Smooth muscle cell (in vitro differentiated cells): ENCODE results near the gene UBN1. TPM values are rescaled to one million over a fixed set of nuclear protein-coding genes. Genes with fewer than 3 reads are reported as not detected.

Experiments
- DNase-seq: peaks from one replicate; lab custom pipeline; 2025; ENCODE audit not compliant: unreplicated experiment; lab: John Stamatoyannopoulos, UW
- H2AFZ ChIP-seq: fragments of 200-600 bp; sonication (generic); 2 replicates; pipeline ENCODE4 v1.6.0; 2016; ENCODE audit warnings: antibody characterized with exemption, low read depth, mild to moderate bottlenecking
- H3F3A ChIP-seq: fragments of 200-600 bp; sonication (generic); 2 replicates; pipeline ENCODE4 v1.6.0; 2017; ENCODE audit warnings: antibody characterized with exemption, low read depth
- H3K27ac ChIP-seq: fragments of 200-600 bp; sonication (generic); 2 replicates; pipeline ENCODE4 v1.5.1; 2016; ENCODE audit warnings: low read depth, mild to moderate bottlenecking
- H3K27me3 ChIP-seq: fragments of 200-600 bp; sonication (generic); 2 replicates; pipeline ENCODE4 v1.6.1; 2016; ENCODE audit warnings: low read depth, mild to moderate bottlenecking
- H3K36me3 ChIP-seq: fragments of 200-600 bp; sonication (generic); 2 replicates; pipeline ENCODE4 v1.5.1; 2016; ENCODE audit warnings: low read depth
- H3K4me1 ChIP-seq: fragments of 200-600 bp; sonication (generic); 2 replicates; pipeline ENCODE4 v1.5.1; 2016; ENCODE audit warnings: low read depth
- H3K4me2 ChIP-seq: fragments of 200-600 bp; sonication (generic); 2 replicates; pipeline ENCODE4 v1.6.0; 2016; ENCODE audit warnings: mild to moderate bottlenecking
- H3K4me3 ChIP-seq: fragments of 200-600 bp; sonication (generic); 2 replicates; pipeline ENCODE4 v1.5.1; 2016; ENCODE audit warnings: mild to moderate bottlenecking
- H3K79me2 ChIP-seq: fragments of 200-600 bp; sonication (generic); 2 replicates; pipeline ENCODE4 v1.6.0; 2016; ENCODE audit warnings: low read depth, mild to moderate bottlenecking
- H3K9ac ChIP-seq: fragments of 200-600 bp; sonication (generic); 2 replicates; pipeline ENCODE4 v1.6.0; 2016; ENCODE audit warnings: low read depth
- H3K9me3 ChIP-seq: fragments of 200-600 bp; sonication (generic); replicated peaks from 2 replicates; pipeline ENCODE4 v1.5.1; 2016; ENCODE audit warnings: low read depth
- H4K20me1 ChIP-seq: fragments of 200-600 bp; sonication (generic); 2 replicates; pipeline ENCODE4 v1.6.0; 2016; ENCODE audit warnings: low read depth
- WGBS: methylation state at CpG from one replicate; pipeline ENCODE4 v1.1.7; 2016; ENCODE audit warnings: low lambda C conversion rate; 5-methylcytosine and 5-hydroxymethylcytosine counted together
- polyA plus RNA-seq: library from polyadenylated mRNA; unstranded; fragments of >200 nt; fragmentation: Nextera tagmentation; extraction: Ambion mirVana; gene quantifications from 2 replicates; pipeline ENCODE4 v1.2.1, GENCODE V29; 2016
- total RNA-seq: library from RNA; depleted of rRNA; stranded (reverse); fragments of >200 nt; gene quantifications from 2 replicates; pipeline ENCODE4 v1.2.3, GENCODE V29; 2014
- TF ChIP-seq, protein P1 (sequence below): fragments of 200-600 bp; sonication (generic); IDR thresholded peaks from 2 replicates; pipeline ENCODE4 v1.5.1; 2017; ENCODE audit warnings: borderline replicate concordance, mild to moderate bottlenecking, antibody characterized with exemption; ENCODE audit not compliant: insufficient read depth, poor library complexity, severe bottlenecking

The UBN1 gene
- total and polyA plus RNA-seq, 2 experiments from 2014 or later = 16.2 to 29.7 TPM

DNA sequence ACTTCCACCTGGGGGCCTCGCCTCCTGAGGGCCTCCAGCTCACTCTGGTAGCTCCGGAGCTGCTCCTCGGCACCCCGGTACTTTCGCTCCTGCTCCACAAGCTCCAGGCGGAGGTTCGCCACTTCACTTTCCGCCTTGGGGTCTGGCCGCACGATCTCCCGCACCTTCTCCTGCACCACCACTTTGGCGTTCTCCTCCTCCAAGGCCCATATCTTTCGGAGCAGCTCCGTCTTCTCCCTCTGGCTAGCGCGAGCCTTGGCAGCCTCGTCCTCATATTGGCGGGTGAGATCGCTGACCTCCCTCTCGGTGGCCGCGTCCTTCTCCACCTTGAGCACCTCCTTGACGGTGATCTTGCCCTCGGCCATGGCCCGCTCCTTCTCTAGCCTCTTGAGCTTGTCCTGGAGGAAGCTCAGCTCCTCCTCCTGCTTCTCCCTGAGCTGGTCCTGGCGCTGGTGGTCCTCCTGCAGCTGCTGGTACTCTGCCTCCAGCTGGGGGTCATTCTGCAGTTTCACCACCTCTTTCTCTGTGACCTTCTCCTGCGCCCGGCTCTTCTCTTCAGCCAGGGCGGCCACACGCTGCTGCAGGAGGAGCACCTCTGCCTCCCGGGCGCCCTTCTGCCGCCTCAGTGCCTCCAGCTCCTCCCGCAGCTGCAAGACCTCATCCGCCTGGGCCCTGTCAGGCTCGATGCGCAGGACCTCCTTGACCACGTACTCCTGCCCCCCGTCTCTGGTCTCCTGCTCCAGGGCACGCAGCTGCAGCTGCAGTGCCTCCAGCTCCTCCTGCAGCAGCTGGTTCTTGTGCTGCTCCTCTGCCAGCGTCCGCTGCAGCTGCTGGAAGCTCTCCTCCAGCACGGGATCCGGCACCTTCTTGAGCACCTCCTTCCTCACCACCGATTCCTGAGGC is 37.9 kb downstream of the UBN1 start:
- H3K9me3 ChIP-seq = no peaks in the 10 kb centered on the region
- TF ChIP-seq, protein P1, sequence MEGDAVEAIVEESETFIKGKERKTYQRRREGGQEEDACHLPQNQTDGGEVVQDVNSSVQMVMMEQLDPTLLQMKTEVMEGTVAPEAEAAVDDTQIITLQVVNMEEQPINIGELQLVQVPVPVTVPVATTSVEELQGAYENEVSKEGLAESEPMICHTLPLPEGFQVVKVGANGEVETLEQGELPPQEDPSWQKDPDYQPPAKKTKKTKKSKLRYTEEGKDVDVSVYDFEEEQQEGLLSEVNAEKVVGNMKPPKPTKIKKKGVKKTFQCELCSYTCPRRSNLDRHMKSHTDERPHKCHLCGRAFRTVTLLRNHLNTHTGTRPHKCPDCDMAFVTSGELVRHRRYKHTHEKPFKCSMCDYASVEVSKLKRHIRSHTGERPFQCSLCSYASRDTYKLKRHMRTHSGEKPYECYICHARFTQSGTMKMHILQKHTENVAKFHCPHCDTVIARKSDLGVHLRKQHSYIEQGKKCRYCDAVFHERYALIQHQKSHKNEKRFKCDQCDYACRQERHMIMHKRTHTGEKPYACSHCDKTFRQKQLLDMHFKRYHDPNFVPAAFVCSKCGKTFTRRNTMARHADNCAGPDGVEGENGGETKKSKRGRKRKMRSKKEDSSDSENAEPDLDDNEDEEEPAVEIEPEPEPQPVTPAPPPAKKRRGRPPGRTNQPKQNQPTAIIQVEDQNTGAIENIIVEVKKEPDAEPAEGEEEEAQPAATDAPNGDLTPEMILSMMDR = no peak
- H3K27ac ChIP-seq = no peak overlapping the region
- no peak overlapping the region for H2AFZ ChIP-seq
- H3K4me1 ChIP-seq = no peaks in the 10 kb centered on the region
- no peak overlapping the region for H3K4me2 ChIP-seq
- DNase-seq = no peak
- H3F3A ChIP-seq = no peaks in the 10 kb centered on the region
- no peaks in the 10 kb centered on the region for H3K36me3 ChIP-seq
- peaks cover 19% of the 10 kb centered on the region for H4K20me1 ChIP-seq
- no peak overlapping the region for H3K9ac ChIP-seq
- no peak overlapping the region for H3K4me3 ChIP-seq
- no peaks in the 10 kb centered on the region for H3K79me2 ChIP-seq
- no peaks in the 10 kb centered on the region for H3K27me3 ChIP-seq
- 97% methylated on average over 45 of the region's 45 CpGs for WGBS

DNA sequence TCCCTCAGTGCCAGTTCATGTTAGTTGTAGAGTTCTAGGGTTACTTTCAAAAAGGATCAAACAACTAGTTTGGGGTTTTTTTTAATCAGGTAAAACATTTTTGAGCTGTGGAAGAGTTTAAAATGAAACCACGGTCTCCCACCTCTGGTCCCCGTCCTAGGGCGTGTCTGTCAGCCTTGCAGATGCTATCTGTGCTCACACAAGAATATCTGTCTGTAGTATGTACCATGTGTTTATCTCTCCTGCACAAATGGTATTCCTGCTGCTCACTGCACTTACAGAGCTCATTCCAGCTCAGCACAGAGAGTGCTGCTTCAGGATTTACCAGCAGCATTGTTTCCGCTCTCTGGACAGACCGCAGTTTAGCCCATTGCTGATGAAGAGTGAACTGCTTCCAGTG is 38.9 kb downstream of the UBN1 start:
- H2AFZ ChIP-seq = no peak overlapping the region
- H3K79me2 ChIP-seq = no peaks in the 10 kb centered on the region
- H4K20me1 ChIP-seq = peaks cover 16% of the 10 kb centered on the region
- H3K4me3 ChIP-seq = no peak overlapping the region
- no peaks in the 10 kb centered on the region for H3K36me3 ChIP-seq
- TF ChIP-seq, protein P1 = no peak
- H3K9me3 ChIP-seq = no peaks in the 10 kb centered on the region
- no peak overlapping the region for H3K9ac ChIP-seq
- H3K27me3 ChIP-seq = no peaks in the 10 kb centered on the region
- WGBS = 95% methylated on average over 5 of the region's 5 CpGs
- H3K27ac ChIP-seq = no peak overlapping the region
- H3K4me2 ChIP-seq = no peak overlapping the region
- H3F3A ChIP-seq = no peaks in the 10 kb centered on the region
- no peak for DNase-seq
- H3K4me1 ChIP-seq = no peaks in the 10 kb centered on the region

DNA sequence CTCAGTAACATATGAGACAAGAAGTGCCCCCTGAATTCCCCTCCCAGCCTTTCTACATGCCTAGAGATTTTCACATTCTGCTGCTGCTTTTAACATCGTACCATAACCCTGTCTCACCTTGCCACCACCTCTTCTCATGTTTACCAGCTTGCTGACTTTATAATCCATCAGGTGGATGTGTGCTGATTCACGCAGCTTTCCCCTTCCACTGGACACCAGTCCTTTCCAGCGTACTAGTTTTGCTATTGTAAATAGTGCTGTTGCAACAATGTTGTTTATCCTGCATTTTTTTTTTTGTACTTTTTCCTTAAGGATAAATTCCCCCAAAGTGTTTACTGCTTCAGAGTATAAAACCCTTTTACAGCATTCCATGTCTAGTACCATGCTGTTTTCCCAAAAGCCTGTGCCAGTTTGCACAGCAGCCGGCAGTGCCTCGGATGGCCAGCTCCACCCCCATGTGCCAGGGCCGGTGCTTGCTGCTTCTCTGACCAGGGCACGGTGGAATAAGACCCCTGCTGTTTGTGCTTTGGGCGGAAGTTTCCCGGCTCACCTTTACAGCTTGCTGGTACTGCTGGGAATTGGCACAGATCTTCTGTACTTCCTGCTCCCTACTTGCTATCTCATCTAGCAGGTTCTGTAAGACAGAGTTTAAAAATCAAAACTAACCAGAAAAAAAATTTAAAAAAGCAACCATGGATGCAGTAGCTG is 41.3 kb downstream of the UBN1 start:
- no peaks in the 10 kb centered on the region for H3K9me3 ChIP-seq
- no peaks in the 10 kb centered on the region for H3K79me2 ChIP-seq
- no peaks in the 10 kb centered on the region for H3F3A ChIP-seq
- no peak overlapping the region for H3K9ac ChIP-seq
- no peaks in the 10 kb centered on the region for H3K36me3 ChIP-seq
- H3K4me1 ChIP-seq = no peaks in the 10 kb centered on the region
- 93% methylated on average over 9 of the region's 9 CpGs for WGBS
- no peaks in the 10 kb centered on the region for H4K20me1 ChIP-seq
- no peak overlapping the region for H3K4me2 ChIP-seq
- no peak for DNase-seq
- no peak overlapping the region for H3K4me3 ChIP-seq
- TF ChIP-seq, protein P1 = no peak
- no peak overlapping the region for H2AFZ ChIP-seq
- H3K27me3 ChIP-seq = no peaks in the 10 kb centered on the region
- H3K27ac ChIP-seq = no peak overlapping the region
